GDM1 (cell line): Measurements from ENCODE around the gene PTPN23.
"Not testable (repeated sequence)": the region's sequence is repeated elsewhere in the genome, so short reads cannot be mapped to it uniquely, and the experiment has no call there.

Source experiments
- DNase-seq: peaks from one replicate; lab custom pipeline; 2025; lab: John Stamatoyannopoulos, UW

Gene PTPN23

DNA sequence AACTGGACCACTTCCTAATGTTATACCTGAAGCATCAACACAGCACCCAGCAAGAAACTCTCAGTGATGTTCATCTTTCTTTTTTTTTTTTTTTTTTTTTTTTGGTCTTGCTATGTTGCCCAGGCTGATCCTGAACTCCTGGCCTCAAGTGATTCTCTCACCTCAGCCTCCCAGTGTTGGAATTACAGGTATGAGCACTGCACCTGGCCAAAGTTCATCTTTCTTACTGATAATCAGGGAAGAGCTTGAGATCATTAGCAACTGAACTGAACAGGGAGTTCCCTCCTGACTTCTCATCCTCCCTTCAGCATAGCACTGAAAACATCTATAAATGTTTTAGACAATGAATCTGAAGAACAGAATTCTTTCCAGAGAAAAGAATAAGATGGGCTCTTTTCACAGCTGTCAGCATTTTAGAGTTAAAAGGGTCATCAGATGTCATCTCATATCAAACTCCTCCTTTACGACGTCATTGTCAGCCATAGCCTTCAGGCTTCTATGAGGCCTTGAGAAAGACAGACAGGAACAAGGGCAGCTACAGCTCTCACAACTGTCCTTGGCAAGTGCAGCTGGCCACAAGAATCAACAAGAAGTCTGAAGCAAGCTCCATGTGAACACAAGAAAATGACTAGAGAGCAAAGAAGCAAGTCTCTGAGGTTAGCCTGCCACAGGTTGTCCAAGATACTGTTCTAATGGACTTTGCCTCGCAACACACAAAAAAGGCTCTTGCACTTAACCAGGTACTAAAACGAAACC lies 61.2 kb downstream of the PTPN23 start:
- no peak for DNase-seq

DNA sequence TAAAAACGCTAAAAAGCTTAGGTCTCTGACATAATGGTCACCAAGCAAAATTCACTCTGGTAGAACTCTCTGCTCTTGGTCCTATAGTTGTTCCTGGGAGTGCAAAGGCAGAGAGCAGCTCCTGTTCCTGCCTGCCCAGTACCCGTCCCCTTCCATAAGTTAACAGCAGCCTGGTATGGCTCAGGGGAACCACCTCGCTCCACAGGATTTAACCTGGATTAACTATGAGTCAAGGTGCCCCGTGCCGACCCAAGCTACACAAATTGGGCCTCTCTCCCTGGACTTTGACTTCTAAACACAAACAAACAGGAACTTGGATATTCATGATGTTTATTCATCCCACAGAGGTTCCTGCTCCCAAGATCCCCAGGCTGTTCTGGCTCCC lies 62.8 kb downstream of the PTPN23 start:
- no peak for DNase-seq

DNA sequence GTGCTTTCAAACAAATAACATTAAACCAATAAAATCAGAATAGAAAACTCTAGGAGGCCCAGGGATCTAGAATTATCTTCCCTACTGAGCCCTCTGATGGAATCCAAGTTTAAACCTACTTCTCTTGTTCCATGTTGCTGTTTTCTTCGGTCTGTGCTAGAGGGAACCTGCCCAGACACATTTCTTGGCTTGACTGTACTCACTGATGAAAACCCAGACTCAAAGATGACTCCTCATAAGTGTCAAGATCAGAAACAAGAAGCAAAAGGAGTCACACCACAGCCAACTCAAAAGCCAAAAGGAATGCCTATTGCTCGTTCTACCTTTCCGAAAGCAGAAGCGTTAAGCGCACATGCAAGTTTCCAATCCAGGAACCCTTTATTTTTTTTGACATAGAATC lies 63.3 kb downstream of the PTPN23 start:
- no peak for DNase-seq

DNA sequence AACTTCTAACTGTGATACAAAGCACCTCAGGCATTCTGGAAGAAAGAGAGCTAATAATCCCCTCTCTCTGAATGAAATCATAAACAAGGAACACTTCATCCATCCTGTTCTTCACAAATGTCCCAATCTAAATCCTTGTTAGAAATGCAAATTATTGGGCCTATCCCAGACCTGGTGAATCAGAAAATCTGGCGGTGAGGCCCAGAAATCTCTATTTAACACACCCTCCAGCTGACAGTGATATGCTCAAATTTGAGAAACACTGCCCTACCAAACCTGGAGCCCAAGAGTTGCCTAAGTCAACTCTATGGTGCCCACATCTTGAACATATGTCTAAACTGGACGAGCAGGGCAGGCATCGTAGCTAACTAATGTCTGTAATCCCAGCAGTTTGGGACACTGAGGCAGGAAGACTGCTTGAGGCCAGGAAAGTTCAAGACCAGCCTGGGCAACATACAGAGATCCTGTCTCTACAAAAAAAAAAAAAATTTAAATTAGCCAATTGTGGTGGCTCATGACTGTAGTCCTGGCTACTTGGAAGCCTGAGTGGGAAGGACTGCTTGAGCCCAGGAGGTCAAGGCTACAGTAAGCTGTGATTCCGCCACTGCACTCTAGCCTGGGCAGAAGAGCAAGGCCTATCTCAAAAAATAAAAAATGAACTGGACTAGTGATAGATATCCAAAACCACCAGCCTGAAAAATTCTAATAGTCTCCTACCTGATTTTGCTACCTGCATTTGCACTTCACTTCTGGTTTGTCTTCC lies 71.8 kb downstream of the PTPN23 start:
- DNase-seq = no peak

DNA sequence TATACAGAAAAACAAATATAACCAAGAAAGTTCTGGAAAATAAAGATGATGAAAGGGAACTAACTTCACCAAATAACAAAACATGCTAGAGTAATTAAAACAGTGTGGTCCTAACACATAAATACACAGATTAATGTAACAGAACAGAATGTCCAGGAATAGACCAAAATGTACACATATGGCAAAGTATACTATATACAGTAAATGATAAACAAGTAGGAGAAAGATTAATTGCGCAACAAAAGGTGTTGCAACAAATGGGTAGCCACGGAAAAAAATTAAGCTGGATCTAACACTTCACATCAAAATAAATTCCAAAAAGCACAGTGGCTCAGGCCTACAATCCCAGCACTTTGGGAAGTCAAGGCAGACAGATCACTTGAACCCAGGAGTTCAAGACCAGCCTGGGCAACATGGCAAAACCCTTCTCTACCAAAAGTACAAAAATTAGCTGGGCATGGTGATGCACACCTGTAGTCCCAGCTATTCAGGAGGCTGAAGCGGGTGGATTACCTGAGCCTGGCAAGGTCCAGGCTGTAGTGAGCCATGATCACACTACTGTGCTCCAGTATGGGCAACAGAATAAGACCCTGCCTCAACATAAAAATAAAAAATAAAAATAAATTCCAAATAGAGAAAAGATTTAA lies 75.1 kb downstream of the PTPN23 start:
- no peak for DNase-seq

DNA sequence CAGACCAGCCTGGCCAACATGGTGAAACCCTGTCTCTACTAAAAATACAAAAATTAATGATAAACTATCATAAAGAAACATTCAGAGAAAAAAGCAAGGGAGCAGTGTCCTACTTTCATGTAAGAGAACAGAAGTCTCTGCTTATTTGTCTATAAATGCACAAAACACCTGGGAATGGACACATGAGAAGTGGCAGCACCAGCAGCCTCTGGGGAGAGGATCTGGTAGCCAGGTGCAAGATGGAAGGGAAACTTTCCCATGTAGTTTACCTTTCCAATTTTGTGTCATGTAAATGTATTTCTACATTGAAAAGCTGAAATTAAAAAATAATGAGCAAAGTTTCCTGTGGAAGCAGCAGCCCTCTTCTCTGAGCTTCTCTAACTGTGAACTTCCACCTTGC lies 76.2 kb downstream of the PTPN23 start:
- no peak for DNase-seq

DNA sequence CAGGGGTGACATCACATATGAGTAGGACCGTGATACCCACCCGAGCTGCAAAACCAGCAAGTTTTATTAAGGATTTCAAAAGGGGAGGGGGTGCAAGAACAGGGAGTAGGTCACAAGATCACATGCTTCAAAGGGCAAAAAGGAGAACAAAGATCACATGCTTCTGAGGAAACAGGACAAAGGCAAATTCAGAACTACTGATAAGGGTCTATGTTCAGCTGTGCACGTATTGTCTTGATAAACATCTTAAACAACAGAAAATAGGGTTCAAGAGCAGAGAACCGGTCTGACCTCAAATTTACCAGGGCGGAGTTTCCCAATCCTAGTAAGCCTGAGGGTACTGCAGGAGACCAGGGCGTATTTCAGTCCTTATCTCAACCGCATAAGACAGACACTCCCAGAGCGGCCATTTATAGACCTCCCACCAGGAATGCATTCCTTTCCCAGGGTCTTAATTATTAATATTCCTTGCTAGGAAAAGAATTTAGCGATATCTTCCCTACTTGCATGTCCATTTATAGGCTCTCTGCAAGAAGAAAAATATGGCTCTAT lies 78.8 kb downstream of the PTPN23 start:
- not testable (repeated sequence) for DNase-seq
